GM03348 (cell line): Measurements from ENCODE around the gene HNRNPR.

Experiments
- DNase-seq: peaks from one replicate; pipeline ENCODE4 v3.0.0; 2012; ENCODE audit warnings: low spot score

HNRNPR gene

GRCh38 chr1:23369335-23370013 is 25.4 kb upstream of the HNRNPR start, which contains the start of gene ZNF436:
Gene ZNF436, minus strand, starts transcription at chr1:23369836. Its CDS starts 1,831 bp downstream, at chr1:23368005.
- peak; percentile 61 for DNase-seq

GRCh38 chr1:23368562-23369334 is 24.7 kb upstream of the HNRNPR start:
- peak; percentile 90 for DNase-seq

GRCh38 chr1:23367791-23368561 is 23.9 kb upstream of the HNRNPR start:
- peak; percentile 99 for DNase-seq

- DNase-seq, result no peak
Measured at GRCh38 chr1:23367451-23367790, 23.3 kb upstream of the HNRNPR start.

- DNase-seq, result no peak
Measured at GRCh38 chr1:23366598-23366997, 22.5 kb upstream of the HNRNPR start.

GRCh38 chr1:23366146-23366545 is 22.1 kb upstream of the HNRNPR start:
- no peak for DNase-seq

GRCh38 chr1:23362218-23362713 is 18.2 kb upstream of the HNRNPR start:
- DNase-seq, result no peak

GRCh38 chr1:23358310-23358875 is 14.3 kb upstream of the HNRNPR start:
- DNase-seq, result no peak

- no peak for DNase-seq
Measured at GRCh38 chr1:23357138-23357908, 13.2 kb upstream of the HNRNPR start.

- no peak for DNase-seq
Measured at GRCh38 chr1:23356471-23357137, 12.5 kb upstream of the HNRNPR start.

GRCh38 chr1:23354245-23354644 is 10.2 kb upstream of the HNRNPR start:
- no peak for DNase-seq

- no peak for DNase-seq
Measured at GRCh38 chr1:23352096-23352695, 8.1 kb upstream of the HNRNPR start.

- DNase-seq, result no peak
Measured at GRCh38 chr1:23345920-23346319, 1.8 kb upstream of the HNRNPR start.

- peak; percentile 42 for DNase-seq
Measured at GRCh38 chr1:23344987-23345472, 946 bp upstream of the HNRNPR start.

GRCh38 chr1:23343221-23344110 is 618 bp downstream of the HNRNPR start:
- DNase-seq, result peak; percentile 47

GRCh38 chr1:23341931-23342692 is 2.0 kb downstream of the HNRNPR start:
- no peak for DNase-seq

GRCh38 chr1:23339632-23340031 is 4.5 kb downstream of the HNRNPR start:
- no peak for DNase-seq

GRCh38 chr1:23337869-23338268 is 6.2 kb downstream of the HNRNPR start:
- DNase-seq, result no peak

GRCh38 chr1:23331713-23332112 is 12.4 kb downstream of the HNRNPR start:
- no peak for DNase-seq
